Measurements from ENCODE around the gene GRIK5. TPM values are rescaled to one million over a fixed set of nuclear protein-coding genes. Genes with fewer than 3 reads are reported as not detected.

The GRIK5 gene
- total RNA-seq, 3 donors from 2014 or later = 0.49 to 1.1 (median 0.61) TPM

DNA sequence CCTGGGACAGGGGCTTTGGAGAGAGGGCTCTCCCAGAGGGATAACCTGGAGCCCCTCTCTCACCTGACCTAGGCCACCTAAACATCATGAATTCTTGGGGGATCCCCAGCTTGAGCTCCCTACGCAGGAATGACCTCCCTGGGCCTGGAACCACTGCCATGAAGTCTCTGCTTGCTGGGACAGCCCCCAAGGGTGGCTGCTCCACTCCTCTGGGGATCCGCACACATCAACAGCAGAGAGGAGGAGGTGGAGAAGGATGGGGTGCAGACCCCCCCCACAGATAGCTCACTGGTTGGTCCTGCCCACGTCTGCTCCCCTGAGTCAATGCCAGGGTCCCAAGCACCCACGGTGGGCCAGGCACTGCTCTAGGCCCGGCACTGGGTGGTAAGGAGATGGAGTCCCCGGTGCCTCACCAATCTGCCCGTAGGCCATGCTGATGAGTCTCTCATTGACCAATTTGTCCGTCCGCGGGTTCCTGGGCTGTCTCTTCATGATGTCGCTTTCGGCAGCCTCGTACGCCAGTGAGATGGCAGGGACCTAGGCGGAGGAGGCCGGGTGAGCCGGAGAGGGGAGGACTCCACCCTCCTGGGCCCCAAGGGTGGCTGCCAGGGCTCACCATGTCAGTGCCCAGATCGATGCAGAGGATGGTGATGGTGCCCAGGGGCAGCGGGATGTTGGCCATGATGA, 100.1 kb downstream of the GRIK5 start:
- DNase-seq (no peak), ATAC-seq (no peak)
- H3K4me1 Mint-ChIP-seq (ENCODE audit: low read depth) = no peaks in the 10 kb centered on the region

DNA sequence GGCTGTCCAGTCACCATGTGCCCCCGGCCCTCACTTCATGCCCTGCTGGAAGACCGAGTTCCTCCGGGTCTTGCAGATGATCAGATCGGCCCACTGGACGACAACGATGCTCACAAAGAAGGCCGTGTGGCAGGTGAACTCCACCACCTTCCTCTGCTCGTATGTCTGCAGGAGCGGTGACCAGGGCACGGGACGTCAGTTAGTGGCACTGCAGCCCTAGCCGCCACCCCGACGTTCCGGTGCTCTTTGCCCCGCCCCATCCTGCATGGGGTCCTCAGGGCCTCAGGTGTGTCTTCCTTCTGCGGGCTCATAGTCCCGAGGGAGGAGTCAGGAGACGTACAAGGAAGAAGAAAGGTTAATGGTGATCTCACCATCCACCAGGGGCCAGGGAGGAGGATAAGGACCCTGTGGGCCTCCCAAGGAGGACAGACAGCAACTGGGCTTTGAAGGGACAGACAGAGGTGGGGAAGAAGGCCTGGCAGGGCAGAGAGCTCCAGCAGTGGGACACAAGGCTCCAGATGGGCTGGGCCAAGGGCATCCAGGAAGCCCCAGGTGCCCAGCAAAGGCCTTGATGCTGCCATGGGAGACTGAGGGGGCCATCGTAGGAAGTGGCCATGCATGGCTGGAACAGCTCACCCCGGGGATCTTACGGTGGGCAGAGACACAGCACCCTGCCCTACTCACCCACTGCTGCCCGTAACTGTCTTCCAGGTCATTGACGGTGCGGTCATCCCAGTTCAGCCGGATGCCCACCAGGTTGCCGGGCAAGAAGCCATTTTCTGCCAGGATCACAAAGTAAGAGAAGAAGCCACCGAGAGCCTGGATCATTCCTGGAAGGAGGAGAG, 101.0 kb downstream of the GRIK5 start:
- Mint-ChIP-seq H3K4me1 (ENCODE audit: low read depth) (no peaks in the 10 kb centered on the region), H3K4me3 (no peak overlapping the region), H3K9me3 (no peaks in the 10 kb centered on the region), H3K36me3 (ENCODE audit: insufficient read depth) (no peaks in the 10 kb centered on the region), H3K27me3 (ENCODE audit: low read depth) (no peaks in the 10 kb centered on the region)
- DNase-seq (no peak), ATAC-seq (no peak)

More for the DNA sequence above, 100.1 kb downstream of the GRIK5 start:
- Mint-ChIP-seq H3K27me3 (ENCODE audit: low read depth) (no peaks in the 10 kb centered on the region), H3K4me3 (no peak overlapping the region), H3K9me3 (no peaks in the 10 kb centered on the region), H3K36me3 (ENCODE audit: insufficient read depth) (peaks cover 1% of the 10 kb centered on the region)

DNA sequence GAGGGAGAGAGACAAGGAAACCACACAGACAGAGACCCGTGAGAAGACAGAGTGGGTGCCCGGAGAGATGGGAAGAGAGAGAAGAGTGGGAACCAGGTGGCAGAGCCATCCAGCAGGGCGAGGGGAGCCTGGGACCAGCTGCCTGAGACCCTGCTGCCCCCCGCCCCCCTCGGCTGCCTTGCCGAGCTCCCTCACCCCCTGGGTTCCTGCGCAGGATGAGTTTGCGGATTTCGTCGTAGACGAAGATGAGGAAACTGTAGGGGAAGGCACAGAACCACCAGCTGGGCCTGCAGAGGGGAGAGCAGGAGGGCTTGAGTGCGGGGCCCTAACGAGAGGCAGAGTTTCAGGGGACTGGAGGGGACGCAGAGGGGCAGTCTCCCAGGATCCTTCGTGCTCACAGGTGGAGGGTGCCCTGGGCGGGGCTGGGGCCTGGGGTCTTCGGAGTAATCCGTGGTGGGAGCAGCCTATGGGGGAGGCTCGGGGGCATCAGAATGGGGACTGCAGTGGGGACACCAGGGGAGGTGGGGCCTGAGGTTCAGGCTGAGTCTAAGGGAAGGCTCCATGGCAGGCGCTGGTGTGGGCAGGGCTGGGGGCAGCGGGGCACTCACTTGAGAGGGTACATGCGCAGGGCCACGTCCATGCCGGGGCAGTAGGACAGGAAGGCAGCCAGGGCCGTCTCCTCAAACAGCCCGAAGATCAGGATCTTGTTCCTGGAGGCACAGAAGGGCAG, 102.8 kb downstream of the GRIK5 start:
- H3K27me3 Mint-ChIP-seq (ENCODE audit: low read depth) = no peaks in the 10 kb centered on the region
- no peaks in the 10 kb centered on the region for H3K36me3 Mint-ChIP-seq (ENCODE audit: insufficient read depth)
- DNase-seq = no peak
- no peaks in the 10 kb centered on the region for H3K4me1 Mint-ChIP-seq (ENCODE audit: low read depth)
- no peak for ATAC-seq
- H3K9me3 Mint-ChIP-seq = no peaks in the 10 kb centered on the region
- no peak overlapping the region for H3K4me3 Mint-ChIP-seq

DNA sequence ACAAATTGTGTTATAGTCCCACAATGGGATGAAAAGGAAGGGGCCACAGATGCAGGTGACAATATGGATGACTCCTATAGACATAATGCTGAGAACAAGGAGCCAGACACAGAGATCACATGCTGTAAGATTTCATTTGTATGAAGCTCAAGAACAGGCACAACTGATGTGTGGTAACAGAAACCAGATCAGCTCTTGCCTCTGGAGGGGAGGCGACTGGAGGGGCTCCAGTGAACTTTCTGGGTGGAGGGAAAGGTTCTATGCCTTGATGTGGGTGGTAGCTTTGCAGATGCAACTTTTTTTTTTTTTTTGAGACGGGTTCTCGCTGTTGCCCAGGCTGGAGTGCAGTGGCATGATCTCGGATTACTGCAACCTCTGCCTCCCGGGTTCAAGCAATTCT, 104.9 kb downstream of the GRIK5 start:
- Mint-ChIP-seq H3K4me1 (ENCODE audit: low read depth) (no peaks in the 10 kb centered on the region), H3K9me3 (no peaks in the 10 kb centered on the region), H3K27me3 (ENCODE audit: low read depth) (no peaks in the 10 kb centered on the region), H3K4me3 (no peak overlapping the region), H3K36me3 (ENCODE audit: insufficient read depth) (no peaks in the 10 kb centered on the region)
- DNase-seq = no peak
- ATAC-seq = no peak

DNA sequence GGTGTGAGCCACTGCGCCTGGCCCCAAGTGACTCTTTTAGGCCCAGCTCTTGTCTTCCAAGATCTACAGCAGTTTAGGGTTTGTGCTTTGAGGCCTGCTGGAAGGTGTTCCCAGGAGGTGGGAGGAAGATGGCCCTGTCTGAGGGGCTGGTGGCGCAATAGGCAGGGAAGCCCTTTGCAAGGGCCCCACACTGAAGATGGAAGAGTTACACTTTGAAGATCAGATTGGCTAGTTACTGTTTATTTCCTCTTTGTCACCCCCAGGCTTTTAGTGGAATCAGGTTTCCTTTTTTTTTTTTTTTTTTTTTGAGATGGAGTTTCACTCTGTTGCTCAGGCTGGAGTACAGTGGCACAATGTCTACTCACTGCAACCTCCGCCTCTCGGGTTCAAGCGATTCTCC, 109.0 kb downstream of the GRIK5 start:
- Mint-ChIP-seq H3K4me3 (no peak overlapping the region), H3K27me3 (ENCODE audit: low read depth) (no peaks in the 10 kb centered on the region), H3K4me1 (ENCODE audit: low read depth) (peaks cover 14% of the 10 kb centered on the region), H3K36me3 (ENCODE audit: insufficient read depth) (peaks cover 3% of the 10 kb centered on the region), H3K9me3 (no peaks in the 10 kb centered on the region)
- ATAC-seq (no peak), DNase-seq (no peak)

DNA sequence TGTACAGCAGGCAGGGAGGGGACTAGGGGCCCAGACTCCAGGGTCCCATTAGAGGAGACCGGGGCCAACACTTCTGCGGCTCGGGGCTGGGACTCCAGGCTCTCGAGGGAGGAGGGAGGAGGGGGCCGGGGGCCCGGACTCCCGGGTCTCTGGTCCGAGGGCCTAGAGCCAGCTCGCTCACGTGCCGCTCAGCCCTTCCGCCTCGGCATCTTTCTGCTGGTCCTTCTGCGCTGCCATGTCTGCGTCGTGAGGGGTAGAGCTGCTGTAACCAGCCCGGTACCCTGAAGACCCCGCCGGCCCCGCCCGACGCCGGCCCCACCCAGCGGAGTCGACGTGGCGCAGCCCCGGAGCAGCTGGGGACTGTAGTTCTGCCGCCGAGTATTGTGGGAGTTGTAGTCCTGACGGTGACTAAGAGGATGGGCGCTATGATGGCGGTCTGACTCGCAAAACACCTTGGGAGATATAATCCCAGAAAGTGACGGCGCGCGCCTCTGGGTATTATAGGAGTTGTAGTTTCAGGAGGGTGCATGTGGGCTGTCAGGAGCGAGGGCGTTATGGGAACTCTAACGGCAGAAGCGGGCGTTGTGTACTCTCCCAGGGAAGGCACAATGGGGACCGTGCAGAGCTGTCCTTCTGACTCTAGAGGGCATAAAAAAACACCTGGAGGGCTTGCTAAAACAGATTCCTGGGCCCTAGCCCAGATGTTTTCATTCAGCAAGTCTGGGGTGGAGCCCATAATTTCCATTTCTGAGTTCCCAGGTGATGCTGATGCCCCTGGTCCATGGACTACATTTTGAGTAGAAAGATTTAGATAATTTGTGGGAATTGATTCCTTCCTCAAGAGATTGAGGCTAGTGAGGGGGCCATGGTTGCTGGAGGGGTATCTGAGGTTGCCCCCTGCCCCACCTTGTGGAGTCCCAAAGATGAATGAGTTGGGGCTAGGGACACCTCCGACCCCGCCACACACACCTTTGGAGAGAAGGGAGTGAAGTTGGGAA, 110.7 kb downstream of the GRIK5 start, which contains the start of gene RABAC1:
Gene RABAC1 (minus strand): TSS at position 266 of the 998 bp plus-strand sequence. CDS start 29 bp downstream, at position 237.
- Mint-ChIP-seq H3K27me3 (ENCODE audit: low read depth) (no peaks in the 10 kb centered on the region), H3K4me1 (ENCODE audit: low read depth) (peaks cover 14% of the 10 kb centered on the region), H3K4me3 (peak within 1 kb of the TSS; percentile 92), H3K9me3 (no peaks in the 10 kb centered on the region), H3K36me3 (ENCODE audit: insufficient read depth) (peaks cover 3% of the 10 kb centered on the region)
- ATAC-seq (peak; percentile 94 to 95), DNase-seq (peak; percentile 84)

DNA sequence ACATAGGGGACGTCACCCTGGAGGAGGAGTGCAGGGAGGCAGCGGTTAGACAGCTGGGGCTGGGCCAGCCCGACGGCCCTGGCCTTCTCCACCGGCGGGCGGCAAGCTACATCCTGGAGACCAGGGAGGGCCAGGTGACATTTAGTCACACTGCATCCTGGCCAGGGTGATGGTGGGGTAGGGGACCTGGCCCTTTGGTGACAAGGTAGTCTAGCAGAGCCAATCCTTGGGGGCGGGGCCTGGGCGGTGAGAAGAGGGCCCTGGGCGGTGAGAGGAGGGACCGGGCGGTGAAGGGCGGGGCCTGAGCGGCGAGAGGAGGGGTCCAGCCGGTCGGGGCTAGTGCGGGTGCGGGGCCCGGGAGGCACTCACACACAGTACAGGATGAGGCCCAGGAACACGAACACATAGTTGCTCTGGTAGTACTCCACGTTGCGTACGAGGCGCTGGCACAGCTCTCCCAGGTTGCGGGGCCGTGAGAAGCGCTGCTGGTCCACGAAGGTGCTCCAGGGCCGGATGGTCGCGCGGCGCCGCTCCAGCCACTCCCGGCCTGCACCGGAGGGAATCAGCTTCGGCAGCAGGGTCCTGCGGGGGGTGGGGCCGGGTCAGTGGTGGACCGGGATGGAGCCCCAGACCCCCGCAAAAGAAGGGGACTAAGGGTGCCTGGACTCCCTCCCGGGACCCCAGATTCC, 111.5 kb downstream of the GRIK5 start:
- H3K9me3 Mint-ChIP-seq = no peaks in the 10 kb centered on the region
- ATAC-seq = peak; percentile 72 to 74

DNA sequence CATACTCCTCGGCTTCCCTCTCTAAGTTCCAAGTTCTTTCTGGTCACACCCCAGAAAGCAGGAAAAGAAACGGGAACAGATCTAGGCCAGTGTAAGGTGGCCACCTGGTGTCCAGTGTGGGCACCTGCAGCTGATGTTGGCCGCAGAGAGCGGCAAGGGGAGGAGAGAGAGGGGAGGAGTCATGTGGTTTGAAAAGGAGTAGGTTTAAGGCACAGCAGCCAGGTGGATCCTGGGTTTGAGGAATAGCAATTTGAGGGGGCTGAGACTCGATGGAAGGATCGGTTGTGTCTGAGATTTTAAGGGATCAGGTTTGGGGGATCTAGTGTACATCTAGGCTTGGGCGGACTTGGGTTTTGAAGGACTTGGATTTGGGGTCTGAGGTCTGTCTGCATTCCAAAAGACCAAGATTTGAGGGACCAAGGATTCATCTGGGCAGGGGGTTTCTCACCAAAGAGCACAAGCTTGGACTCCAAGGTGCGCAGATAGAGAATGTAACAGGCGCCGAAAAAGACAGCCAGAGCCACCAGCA, 112.1 kb downstream of the GRIK5 start:
- Mint-ChIP-seq H3K36me3 (ENCODE audit: insufficient read depth) (peaks cover 3% of the 10 kb centered on the region), H3K4me3 (peak overlapping the region; percentile 92), H3K9me3 (no peaks in the 10 kb centered on the region), H3K4me1 (ENCODE audit: low read depth) (peaks cover 14% of the 10 kb centered on the region), H3K27me3 (ENCODE audit: low read depth) (no peaks in the 10 kb centered on the region)
- peak in 1 of 2 donors; percentile 18 for ATAC-seq
- DNase-seq = no peak

More for the DNA sequence above, 111.5 kb downstream of the GRIK5 start:
- peak; percentile 78 for DNase-seq
- peak overlapping the region; percentile 92 for H3K4me3 Mint-ChIP-seq
- H3K27me3 Mint-ChIP-seq (ENCODE audit: low read depth) = no peaks in the 10 kb centered on the region
- H3K36me3 Mint-ChIP-seq (ENCODE audit: insufficient read depth) = peaks cover 3% of the 10 kb centered on the region
- peaks cover 14% of the 10 kb centered on the region for H3K4me1 Mint-ChIP-seq (ENCODE audit: low read depth)

DNA sequence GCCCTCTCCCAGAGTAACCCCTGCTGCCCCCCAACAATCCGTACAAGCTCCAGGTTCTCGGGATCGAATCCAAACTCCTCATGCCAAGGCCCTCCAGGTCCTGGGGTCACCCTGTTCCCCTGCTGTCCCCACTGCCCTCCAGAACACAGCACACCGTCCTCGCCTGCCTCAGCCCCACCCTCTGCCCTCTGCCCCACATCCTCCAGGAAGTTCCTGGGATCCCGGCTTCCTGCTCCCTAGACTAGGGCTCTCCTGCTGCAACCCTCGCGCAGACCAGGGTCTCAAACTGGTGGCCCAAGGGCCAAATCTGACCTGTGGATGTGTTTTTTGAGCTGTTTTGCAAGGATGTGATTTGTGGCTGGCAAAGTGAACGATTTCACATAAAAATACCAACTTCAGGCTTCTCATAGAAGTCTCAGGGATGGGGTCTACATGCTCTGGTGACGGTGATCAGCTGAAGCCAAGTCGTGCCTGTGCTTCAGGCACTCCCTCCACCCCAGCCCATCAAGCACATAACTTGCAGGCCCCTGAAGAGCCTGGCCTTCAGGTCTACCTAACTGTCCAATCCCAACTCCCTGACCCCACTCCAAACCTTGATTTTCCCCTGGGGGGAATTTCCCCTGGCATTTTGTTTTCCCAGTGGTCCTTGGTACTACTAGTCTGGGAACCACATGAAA, 112.7 kb downstream of the GRIK5 start:
- DNase-seq = no peak
- Mint-ChIP-seq H3K4me3 (peak overlapping the region; percentile 92), H3K9me3 (no peaks in the 10 kb centered on the region), H3K36me3 (ENCODE audit: insufficient read depth) (peaks cover 3% of the 10 kb centered on the region), H3K4me1 (ENCODE audit: low read depth) (peaks cover 14% of the 10 kb centered on the region), H3K27me3 (ENCODE audit: low read depth) (no peaks in the 10 kb centered on the region)
- ATAC-seq = no peak

DNA sequence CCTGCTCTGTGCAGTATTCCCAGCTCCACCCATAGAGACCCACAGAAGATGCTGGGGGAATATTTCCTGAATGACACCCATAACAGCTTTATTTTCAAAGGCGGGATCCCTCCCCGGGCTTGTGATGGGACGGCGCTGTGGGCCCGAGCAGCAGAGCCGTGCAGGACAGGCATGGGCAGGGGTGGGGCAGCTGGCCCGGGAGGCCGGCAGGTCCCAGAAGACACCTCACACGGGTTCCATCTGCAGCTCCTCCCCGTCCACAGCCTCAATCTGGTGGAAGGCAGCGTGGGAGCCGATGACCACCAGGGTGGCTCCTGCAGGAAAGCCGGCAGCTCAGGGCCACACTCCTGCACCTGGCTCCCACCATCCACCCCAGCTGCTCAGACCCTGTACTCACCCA, 113.4 kb downstream of the GRIK5 start:
- Mint-ChIP-seq H3K4me1 (ENCODE audit: low read depth) (peaks cover 17% of the 10 kb centered on the region), H3K27me3 (ENCODE audit: low read depth) (no peaks in the 10 kb centered on the region), H3K9me3 (no peaks in the 10 kb centered on the region), H3K4me3 (no peak overlapping the region), H3K36me3 (ENCODE audit: insufficient read depth) (peaks cover 3% of the 10 kb centered on the region)
- DNase-seq = no peak
- ATAC-seq = no peak

DNA sequence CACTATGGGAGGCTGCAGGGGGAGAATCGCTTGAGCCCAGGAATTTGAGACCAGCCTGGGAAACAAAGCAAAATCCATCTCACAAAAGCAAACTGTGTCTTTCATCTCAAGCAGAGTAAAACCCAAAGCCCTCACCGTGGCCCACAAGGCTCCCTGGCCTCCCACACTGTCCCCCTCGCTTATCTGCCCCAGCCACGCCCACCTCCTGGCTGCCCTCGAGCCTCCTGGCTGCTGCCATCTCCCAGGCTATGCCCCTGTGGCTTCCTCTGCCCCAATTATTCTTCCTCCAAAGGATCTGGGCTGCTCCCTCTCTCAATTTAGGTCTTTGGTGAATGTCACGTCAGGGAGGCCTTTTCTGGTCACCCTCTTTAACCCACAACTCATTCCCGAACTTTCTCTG, 114.5 kb downstream of the GRIK5 start:
- no peaks in the 10 kb centered on the region for H3K9me3 Mint-ChIP-seq
- no peak for DNase-seq
- H3K4me3 Mint-ChIP-seq = no peak overlapping the region
- no peak for ATAC-seq
- H3K36me3 Mint-ChIP-seq (ENCODE audit: insufficient read depth) = peaks cover 3% of the 10 kb centered on the region
- H3K27me3 Mint-ChIP-seq (ENCODE audit: low read depth) = no peaks in the 10 kb centered on the region
- H3K4me1 Mint-ChIP-seq (ENCODE audit: low read depth) = peaks cover 23% of the 10 kb centered on the region

DNA sequence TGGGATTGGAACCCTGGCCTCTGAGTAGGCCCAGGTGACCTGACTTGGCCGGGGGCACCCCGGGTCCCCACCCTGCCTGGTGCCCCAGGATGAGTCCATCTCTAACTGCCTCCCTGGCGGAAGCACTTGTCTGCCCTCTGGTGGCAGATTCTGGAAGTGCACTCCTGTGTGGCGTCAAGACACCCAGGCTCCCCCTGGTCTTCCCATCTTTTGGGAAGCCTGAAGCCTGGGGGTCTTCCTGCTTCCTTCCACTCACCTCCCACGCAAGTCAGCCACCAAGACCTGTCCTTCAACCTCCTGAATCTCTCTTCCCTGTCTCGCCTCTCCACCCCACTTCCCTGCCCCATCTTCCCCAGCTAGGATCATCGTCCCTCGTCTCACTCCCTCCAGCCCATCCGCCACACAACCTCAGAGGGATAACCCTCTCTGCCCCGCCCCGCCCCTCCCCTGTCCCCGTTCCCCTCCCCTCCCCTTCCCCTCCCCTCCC, 118.3 kb downstream of the GRIK5 start:
- DNase-seq = peak; percentile 93
- Mint-ChIP-seq H3K27me3 (ENCODE audit: low read depth) (no peaks in the 10 kb centered on the region), H3K36me3 (ENCODE audit: insufficient read depth) (peaks cover 3% of the 10 kb centered on the region), H3K4me3 (no peak overlapping the region), H3K4me1 (ENCODE audit: low read depth) (peaks cover 27% of the 10 kb centered on the region), H3K9me3 (no peaks in the 10 kb centered on the region)
- peak; percentile 87 to 89 for ATAC-seq
